Stomach (tissue), 4 donors: Measurements from ENCODE around the gene PLCD1.

Source experiments
- CTCF ChIP-seq, 7 experiments: fragments of 450-650 bp in 4 of 7; fragments of 200-600 bp in 3 of 7; sonication (generic) in 3 of 7; IDR thresholded peaks; one replicate each; pipeline ENCODE4 v1.5.1; 2016 to 2019; ENCODE audit warnings: antibody characterized with exemption in 7 of 7, control low read depth in 2 of 7, mild to moderate bottlenecking in 1 of 7
- EP300 ChIP-seq: sonication (generic); formaldehyde crosslinking; IDR thresholded peaks from one replicate; pipeline ENCODE4 v1.6.1; 2017; ENCODE audit warnings: antibody characterized with exemption
- POLR2AphosphoS5 ChIP-seq, 3 donors: sonication (generic); formaldehyde crosslinking; IDR thresholded peaks; one replicate each; pipeline ENCODE4 v1.6.1; 2016; ENCODE audit warnings: antibody characterized with exemption in 3 of 3

- TF ChIP-seq POLR2AphosphoS5 (IDR thresholded peaks at IDR 0.05) (no peak), CTCF (IDR thresholded peaks at IDR 0.05) (no peak), EP300 (no peak)
Measured at GRCh38 chr3:37968199-37968598, 61.2 kb downstream of the PLCD1 start.
